Measurements from ENCODE around the gene NCR2. TPM values are rescaled to one million over a fixed set of nuclear protein-coding genes. Genes with fewer than 3 reads are reported as not detected.

Gene NCR2
- total RNA-seq, 2 donors from 2014 or later, result not detected

GRCh38 chr6:41352907-41353306 is 17.5 kb downstream of the NCR2 start:
- no peak for TF ChIP-seq CTCF (conservative IDR thresholded peaks at IDR 0.05)
- Histone ChIP-seq H3K36me3 (ENCODE audit: control insufficient read depth, insufficient read depth, low read length) (no peaks in the 10 kb centered on the region), H3K27ac (ENCODE audit: low read depth, low read length) (no peak overlapping the region), H3K27me3 (ENCODE audit: control insufficient read depth, insufficient read depth, low read length, poor library complexity, severe bottlenecking) (peaks cover 40% of the 10 kb centered on the region), H3K9ac (ENCODE audit: extremely low read depth, low read length, poor library complexity, severe bottlenecking) (no peak overlapping the region), H3K4me1 (ENCODE audit: control insufficient read depth, insufficient read depth, low read length) (no peaks in the 10 kb centered on the region), H3K9me3 (ENCODE audit: control insufficient read depth, low read length) (peaks cover 7% of the 10 kb centered on the region), H3K4me3 (ENCODE audit: low read length) (no peak overlapping the region)
- H3K9me3 Mint-ChIP-seq, result peaks cover 9% of the 10 kb centered on the region
- H3K4me1 Mint-ChIP-seq, result no peaks in the 10 kb centered on the region
- no peak overlapping the region for H3K4me3 Mint-ChIP-seq
- no peaks in the 10 kb centered on the region for H3K36me3 Mint-ChIP-seq (ENCODE audit: low read depth)
- DNase-seq, result no peak
- peaks cover 53% of the 10 kb centered on the region for H3K27me3 Mint-ChIP-seq (ENCODE audit: insufficient read depth)
- WGBS, 2 experiments (ENCODE audit: insufficient coverage in 1 of 2, insufficient read length in 1 of 2), result 85 to 90% methylated on average over 2 to 3 of the region's 3 CpGs
- no peak overlapping the region for H3K27ac Mint-ChIP-seq

- Histone ChIP-seq H3K4me3 (ENCODE audit: low read length) (no peak overlapping the region), H3K27ac (ENCODE audit: low read depth, low read length) (no peak overlapping the region), H3K36me3 (ENCODE audit: control insufficient read depth, insufficient read depth, low read length) (no peaks in the 10 kb centered on the region), H3K4me1 (ENCODE audit: control insufficient read depth, insufficient read depth, low read length) (no peaks in the 10 kb centered on the region), H3K9me3 (ENCODE audit: control insufficient read depth, low read length) (peaks cover 4% of the 10 kb centered on the region), H3K27me3 (ENCODE audit: control insufficient read depth, insufficient read depth, low read length, poor library complexity, severe bottlenecking) (peaks cover 40% of the 10 kb centered on the region), H3K9ac (ENCODE audit: extremely low read depth, low read length, poor library complexity, severe bottlenecking) (no peak overlapping the region)
- H3K36me3 Mint-ChIP-seq (ENCODE audit: low read depth), result no peaks in the 10 kb centered on the region
- 77 to 83% methylated on average over 2 to 3 of the region's 3 CpGs for WGBS, 2 experiments (ENCODE audit: insufficient coverage in 1 of 2, insufficient read length in 1 of 2)
- H3K4me1 Mint-ChIP-seq, result no peaks in the 10 kb centered on the region
- peaks cover 51% of the 10 kb centered on the region for H3K27me3 Mint-ChIP-seq (ENCODE audit: insufficient read depth)
- H3K9me3 Mint-ChIP-seq, result peaks cover 5% of the 10 kb centered on the region
- H3K27ac Mint-ChIP-seq, result no peak overlapping the region
- DNase-seq, result no peak
- no peak overlapping the region for H3K4me3 Mint-ChIP-seq
- TF ChIP-seq CTCF (conservative IDR thresholded peaks at IDR 0.05), result no peak
These were observed 17.9 kb downstream of the NCR2 start for GRCh38 chr6:41353333-41353732.

GRCh38 chr6:41355952-41356351 is 20.5 kb downstream of the NCR2 start:
- no peak overlapping the region for H3K4me3 Mint-ChIP-seq
- no peaks in the 10 kb centered on the region for H3K4me1 ChIP-seq (ENCODE audit: control insufficient read depth, insufficient read depth, low read length)
- 71 to 82% methylated on average over 4 of the region's 4 CpGs for WGBS, 2 experiments (ENCODE audit: insufficient coverage in 1 of 2, insufficient read length in 1 of 2)
- peaks cover 51% of the 10 kb centered on the region for H3K27me3 Mint-ChIP-seq (ENCODE audit: insufficient read depth)
- no peaks in the 10 kb centered on the region for H3K36me3 ChIP-seq (ENCODE audit: control insufficient read depth, insufficient read depth, low read length)
- peaks cover 15% of the 10 kb centered on the region for H3K9me3 ChIP-seq (ENCODE audit: control insufficient read depth, low read length)
- H3K9ac ChIP-seq (ENCODE audit: extremely low read depth, low read length, poor library complexity, severe bottlenecking), result no peak overlapping the region
- H3K4me1 Mint-ChIP-seq, result no peaks in the 10 kb centered on the region
- H3K9me3 Mint-ChIP-seq, result peaks cover 21% of the 10 kb centered on the region
- no peaks in the 10 kb centered on the region for H3K36me3 Mint-ChIP-seq (ENCODE audit: low read depth)
- H3K27ac Mint-ChIP-seq, result no peak overlapping the region
- H3K27me3 ChIP-seq (ENCODE audit: control insufficient read depth, insufficient read depth, low read length, poor library complexity, severe bottlenecking), result peaks cover 23% of the 10 kb centered on the region
- H3K4me3 ChIP-seq (ENCODE audit: low read length), result no peak overlapping the region
- no peak for DNase-seq
- no peak for TF ChIP-seq CTCF (conservative IDR thresholded peaks at IDR 0.05)
- H3K27ac ChIP-seq (ENCODE audit: low read depth, low read length), result no peak overlapping the region
